B cell (primary cell): ENCODE results near the gene INSM1.

ENCODE experiments used
- EZH2 ChIP-seq: IDR thresholded peaks from 2 replicates; pipeline ENCODE4 v1.6.1; 2012; ENCODE audit warnings: borderline replicate concordance, low read depth, mild to moderate bottlenecking, moderate library complexity, low read length; ENCODE audit not compliant: insufficient read depth, poor library complexity, severe bottlenecking
- TF ChIP-seq, protein P1 (sequence below): fragments of 200-600 bp; IDR thresholded peaks from one replicate; pipeline ENCODE4 v1.8.0; 2022; ENCODE audit warnings: antibody characterized with exemption, mild to moderate bottlenecking

- TF ChIP-seq, protein P1, sequence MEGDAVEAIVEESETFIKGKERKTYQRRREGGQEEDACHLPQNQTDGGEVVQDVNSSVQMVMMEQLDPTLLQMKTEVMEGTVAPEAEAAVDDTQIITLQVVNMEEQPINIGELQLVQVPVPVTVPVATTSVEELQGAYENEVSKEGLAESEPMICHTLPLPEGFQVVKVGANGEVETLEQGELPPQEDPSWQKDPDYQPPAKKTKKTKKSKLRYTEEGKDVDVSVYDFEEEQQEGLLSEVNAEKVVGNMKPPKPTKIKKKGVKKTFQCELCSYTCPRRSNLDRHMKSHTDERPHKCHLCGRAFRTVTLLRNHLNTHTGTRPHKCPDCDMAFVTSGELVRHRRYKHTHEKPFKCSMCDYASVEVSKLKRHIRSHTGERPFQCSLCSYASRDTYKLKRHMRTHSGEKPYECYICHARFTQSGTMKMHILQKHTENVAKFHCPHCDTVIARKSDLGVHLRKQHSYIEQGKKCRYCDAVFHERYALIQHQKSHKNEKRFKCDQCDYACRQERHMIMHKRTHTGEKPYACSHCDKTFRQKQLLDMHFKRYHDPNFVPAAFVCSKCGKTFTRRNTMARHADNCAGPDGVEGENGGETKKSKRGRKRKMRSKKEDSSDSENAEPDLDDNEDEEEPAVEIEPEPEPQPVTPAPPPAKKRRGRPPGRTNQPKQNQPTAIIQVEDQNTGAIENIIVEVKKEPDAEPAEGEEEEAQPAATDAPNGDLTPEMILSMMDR: no peak
- no peak for TF ChIP-seq EZH2
These were observed 45.0 kb upstream of the INSM1 start for GRCh38 chr20:20322912-20323311.
